ENCODE measurements around the gene SSC5D.
"Not testable (repeated sequence)": the region's sequence is repeated elsewhere in the genome, so short reads cannot be mapped to it uniquely, and the experiment has no call there.

SSC5D gene

GRCh38 chr19:55503502-55504251 lies 15.4 kb downstream of the SSC5D start:
- DNase-seq (ENCODE audit: low spot score): peak; percentile 99

- DNase-seq (ENCODE audit: low spot score): no peak
Observed at GRCh38 chr19:55504252-55504603, 16.0 kb downstream of the SSC5D start.

- no peak for DNase-seq (ENCODE audit: low spot score)
Observed at GRCh38 chr19:55504981-55505380, 16.7 kb downstream of the SSC5D start.

- DNase-seq (ENCODE audit: low spot score): no peak
Observed at GRCh38 chr19:55508120-55508519, 19.9 kb downstream of the SSC5D start.

- peak; percentile 100 for DNase-seq (ENCODE audit: low spot score)
Observed at GRCh38 chr19:55516878-55517620, 28.8 kb downstream of the SSC5D start.

- peak; percentile 54 for DNase-seq (ENCODE audit: low spot score)
Observed at GRCh38 chr19:55519451-55520311, 31.4 kb downstream of the SSC5D start.

GRCh38 chr19:55520691-55521292 lies 32.6 kb downstream of the SSC5D start:
- DNase-seq (ENCODE audit: low spot score): no peak

GRCh38 chr19:55525289-55526101 lies 37.3 kb downstream of the SSC5D start:
- no peak for DNase-seq (ENCODE audit: low spot score)

GRCh38 chr19:55526216-55527196 lies 38.3 kb downstream of the SSC5D start:
- peak; percentile 57 for DNase-seq (ENCODE audit: low spot score)

GRCh38 chr19:55527197-55528029 lies 39.2 kb downstream of the SSC5D start:
- no peak for DNase-seq (ENCODE audit: low spot score)

GRCh38 chr19:55528030-55528803 lies 40.0 kb downstream of the SSC5D start:
- DNase-seq (ENCODE audit: low spot score): no peak

- DNase-seq (ENCODE audit: low spot score): no peak
Observed at GRCh38 chr19:55529636-55530234, 41.5 kb downstream of the SSC5D start.

GRCh38 chr19:55530996-55531395 lies 42.8 kb downstream of the SSC5D start:
- no peak for DNase-seq (ENCODE audit: low spot score)

- not testable (repeated sequence) for DNase-seq (ENCODE audit: low spot score)
Observed at GRCh38 chr19:55534280-55534679, 46.0 kb downstream of the SSC5D start.

GRCh38 chr19:55535173-55535964 lies 47.1 kb downstream of the SSC5D start:
- no peak for DNase-seq (ENCODE audit: low spot score)

GRCh38 chr19:55535965-55536350 lies 47.7 kb downstream of the SSC5D start:
- no peak for DNase-seq (ENCODE audit: low spot score)

GRCh38 chr19:55536366-55536765 lies 48.1 kb downstream of the SSC5D start:
- no peak for DNase-seq (ENCODE audit: low spot score)

All from AG08395 (cell line).